IPS DF 6.9 (cell line): ENCODE data around the gene TBC1D19.
"Not testable (repeated sequence)": the region's sequence is repeated elsewhere in the genome, so short reads cannot be mapped to it uniquely, and the experiment has no call there.

Source experiments
- DNase-seq: peaks from one replicate; pipeline ENCODE4 v3.0.0-alpha.2; 2013; ENCODE audit warnings: low read depth, low spot score
- H3K27ac ChIP-seq: one replicate; pipeline ENCODE4 v1.5.1; 2013; ENCODE audit warnings: low read length, control low read depth
- H3K27me3 ChIP-seq: 2 replicates; pipeline ENCODE4 v1.6.1; 2013; ENCODE audit warnings: mild to moderate bottlenecking, low read length; ENCODE audit not compliant: control insufficient read depth, insufficient read depth
- H3K36me3 ChIP-seq: 2 replicates; pipeline ENCODE4 v1.6.1; 2013; ENCODE audit warnings: low read length; ENCODE audit not compliant: control insufficient read depth, insufficient read depth
- H3K4me1 ChIP-seq: 2 replicates; pipeline ENCODE4 v1.6.1; 2013; ENCODE audit warnings: low read length; ENCODE audit not compliant: control insufficient read depth, insufficient read depth
- H3K4me3 ChIP-seq: 2 replicates; pipeline ENCODE4 v1.5.1; 2013; ENCODE audit warnings: mild to moderate bottlenecking, low read length
- H3K9me3 ChIP-seq: 2 replicates; pipeline ENCODE4 v1.6.1; 2013; ENCODE audit warnings: low read length, inconsistent platforms; ENCODE audit not compliant: control insufficient read depth, insufficient read depth
- WGBS: extraction: QIAGEN DNeasy Blood & Tissue Kit; methylation state at CpG from one replicate; pipeline ENCODE4 v1.1.7; 2013; ENCODE audit warnings: mixed read lengths, missing lambda C conversion rate; ENCODE audit not compliant: insufficient read length, insufficient coverage; 5-methylcytosine and 5-hydroxymethylcytosine counted together

The TBC1D19 gene

DNA sequence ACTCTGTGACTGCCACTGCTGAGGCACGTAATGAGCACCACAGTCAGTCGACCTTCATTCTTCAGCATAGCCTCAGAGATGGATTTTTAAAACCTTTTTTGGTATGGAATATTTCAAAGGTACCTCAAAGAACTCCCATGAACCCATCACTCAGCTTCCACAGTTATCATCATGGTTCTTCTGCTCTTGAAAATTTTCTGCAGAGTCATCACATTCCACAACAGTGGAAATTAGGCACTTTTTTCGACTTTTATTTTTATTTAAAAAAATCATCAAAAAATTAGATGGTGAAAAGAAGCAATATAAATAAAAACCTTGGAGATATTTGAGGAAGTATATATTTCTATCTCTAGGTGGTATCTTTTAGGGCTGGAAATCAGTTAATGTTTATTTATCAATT lies 37.5 kb downstream of the TBC1D19 start:
- DNase-seq, result no peak
- Histone ChIP-seq H3K27ac (no peak overlapping the region), H3K4me3 (no peak overlapping the region), H3K36me3 (no peaks in the 10 kb centered on the region), H3K4me1 (no peaks in the 10 kb centered on the region), H3K9me3 (no peaks in the 10 kb centered on the region), H3K27me3 (no peaks in the 10 kb centered on the region)
- no CpG with 5 or more reads among the region's 3 CpGs for WGBS

DNA sequence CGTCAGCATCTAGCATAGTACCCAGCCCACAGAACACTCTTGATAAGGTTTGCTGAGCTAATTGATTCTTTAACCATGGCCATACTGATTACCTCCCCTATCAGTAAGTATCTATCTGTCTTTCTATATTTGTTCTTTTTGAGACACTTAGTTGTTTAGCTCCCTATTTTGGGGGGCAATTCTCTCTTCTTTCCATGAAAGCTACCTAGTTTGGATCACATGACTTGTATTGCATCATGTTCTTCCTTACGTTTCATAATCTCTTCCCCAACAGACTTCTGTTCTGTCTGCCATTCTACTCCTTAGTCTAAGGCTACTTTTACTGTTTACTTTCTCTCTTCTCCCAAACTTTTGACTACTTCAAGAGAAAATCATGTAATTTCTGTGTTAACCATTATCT lies 39.0 kb downstream of the TBC1D19 start:
- DNase-seq, result no peak
- H3K36me3 ChIP-seq, result no peaks in the 10 kb centered on the region
- H3K4me1 ChIP-seq, result no peaks in the 10 kb centered on the region
- WGBS, result no CpG with 5 or more reads among the region's 2 CpGs
- H3K27me3 ChIP-seq, result no peaks in the 10 kb centered on the region
- no peak overlapping the region for H3K4me3 ChIP-seq
- H3K9me3 ChIP-seq, result no peaks in the 10 kb centered on the region
- no peak overlapping the region for H3K27ac ChIP-seq

DNA sequence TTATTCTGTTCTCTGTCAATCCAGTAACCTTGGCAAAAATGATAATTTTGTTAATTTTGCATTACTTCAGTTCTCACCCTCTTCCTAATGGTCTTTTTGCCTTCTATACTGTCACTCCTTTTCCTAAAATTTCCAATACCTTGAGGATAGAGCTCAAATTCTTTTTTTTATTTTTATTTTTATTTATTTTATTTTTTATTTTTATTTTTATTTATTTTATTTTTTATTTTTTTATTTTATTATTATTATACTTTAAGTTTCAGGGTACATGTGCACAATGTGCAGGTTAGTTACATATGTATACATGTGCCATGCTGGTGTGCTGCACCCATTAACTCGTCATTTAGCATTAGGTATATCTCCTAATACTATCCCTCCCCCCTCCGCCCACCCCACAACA lies 42.8 kb downstream of the TBC1D19 start:
- DNase-seq, H3K27ac ChIP-seq, H3K27me3 ChIP-seq, H3K36me3 ChIP-seq, H3K4me1 ChIP-seq, H3K9me3 ChIP-seq, H3K4me3 ChIP-seq: not testable (repeated sequence)
- WGBS, result no CpG with 5 or more reads among the region's 2 CpGs

DNA sequence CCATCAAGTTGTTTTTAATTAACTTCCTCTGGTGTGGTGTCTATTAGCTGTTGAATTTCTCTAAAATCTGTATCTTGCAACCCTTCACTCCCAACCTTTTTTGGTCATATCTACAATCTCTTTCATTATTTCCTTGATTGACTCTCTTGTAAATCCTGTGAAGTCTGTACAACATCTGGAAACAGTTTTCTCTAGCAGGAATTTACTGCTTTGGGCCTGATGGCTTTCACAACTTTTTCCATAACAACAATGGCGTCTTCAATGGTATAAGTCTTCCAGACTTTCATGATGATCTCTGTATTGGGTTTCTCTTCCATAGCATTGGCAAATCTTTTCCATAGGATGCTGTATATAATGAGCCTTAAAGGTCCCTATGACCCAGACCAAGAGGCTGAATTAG lies 49.0 kb downstream of the TBC1D19 start:
- Histone ChIP-seq H3K4me1 (no peaks in the 10 kb centered on the region), H3K27me3 (no peaks in the 10 kb centered on the region), H3K27ac (no peak overlapping the region), H3K9me3 (no peaks in the 10 kb centered on the region), H3K36me3 (no peaks in the 10 kb centered on the region), H3K4me3 (no peak overlapping the region)
- no CpG with 5 or more reads among the region's 1 CpG for WGBS
- no peak for DNase-seq

DNA sequence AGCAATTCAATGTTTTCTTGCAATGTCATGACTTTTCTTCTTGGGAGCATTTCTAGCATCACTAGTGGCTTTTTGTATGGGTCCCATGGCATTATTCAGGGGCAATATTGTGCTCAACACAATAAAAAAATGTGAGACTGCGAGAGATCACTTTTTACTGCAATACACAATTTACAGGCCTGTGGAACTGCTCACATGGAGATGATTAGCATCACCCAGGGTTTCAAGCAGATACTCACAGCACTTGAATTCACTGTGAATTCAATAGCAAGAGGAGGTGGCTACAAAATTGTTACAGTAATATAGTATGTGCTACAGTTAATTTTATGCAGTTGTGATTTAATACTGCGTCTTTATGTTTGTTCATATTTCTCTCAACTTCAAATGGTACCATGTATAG lies 50.4 kb downstream of the TBC1D19 start:
- H3K9me3 ChIP-seq, result no peaks in the 10 kb centered on the region
- no peak for DNase-seq
- H3K27me3 ChIP-seq, result no peaks in the 10 kb centered on the region
- no CpG with 5 or more reads among the region's 2 CpGs for WGBS
- no peak overlapping the region for H3K27ac ChIP-seq
- no peak overlapping the region for H3K4me3 ChIP-seq
- H3K36me3 ChIP-seq, result no peaks in the 10 kb centered on the region
- H3K4me1 ChIP-seq, result no peaks in the 10 kb centered on the region

DNA sequence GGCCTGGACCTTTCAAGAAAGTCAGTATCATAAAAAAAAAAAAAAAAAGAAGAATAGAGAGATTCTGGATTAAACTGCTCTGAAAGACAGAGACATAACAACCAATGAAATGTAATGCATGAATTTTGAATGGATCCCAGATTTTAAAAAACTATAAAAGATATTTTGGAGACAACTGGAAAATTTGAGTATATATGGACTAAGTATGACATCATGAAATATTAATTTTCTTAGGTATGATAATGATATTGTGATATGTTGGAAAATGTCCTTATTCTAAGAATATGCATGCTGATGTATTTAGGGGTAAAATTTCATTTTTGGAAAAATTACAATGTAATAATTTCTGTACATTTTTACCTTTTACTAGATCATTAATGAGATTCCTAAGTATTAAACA lies 52.6 kb downstream of the TBC1D19 start:
- Histone ChIP-seq H3K27me3 (no peaks in the 10 kb centered on the region), H3K4me1 (no peaks in the 10 kb centered on the region), H3K9me3 (no peaks in the 10 kb centered on the region), H3K36me3 (no peaks in the 10 kb centered on the region), H3K4me3 (no peak overlapping the region), H3K27ac (no peak overlapping the region)
- DNase-seq, result no peak

DNA sequence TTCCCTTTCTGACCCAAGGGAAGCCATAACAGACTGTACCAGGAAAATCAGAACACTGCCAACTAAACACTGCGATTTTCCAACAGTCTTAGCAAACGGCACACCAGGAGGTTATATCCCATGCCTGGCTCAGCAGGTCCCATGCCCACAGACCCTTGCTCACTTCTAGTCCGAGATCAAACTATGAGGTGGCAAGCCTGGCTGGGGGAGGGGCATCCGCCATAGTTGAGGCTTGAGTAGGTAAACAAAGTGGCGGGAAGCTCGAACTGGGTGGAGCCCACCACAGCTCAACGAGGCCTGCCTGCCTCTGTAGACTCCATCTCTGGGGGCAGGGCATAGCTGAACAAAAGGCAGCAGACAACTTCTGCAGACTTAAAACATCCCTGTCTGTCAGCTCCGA lies 56.8 kb downstream of the TBC1D19 start:
- not testable (repeated sequence) for H3K4me3 ChIP-seq, DNase-seq, H3K27ac ChIP-seq, H3K4me1 ChIP-seq, H3K9me3 ChIP-seq, H3K27me3 ChIP-seq, H3K36me3 ChIP-seq
- no CpG with 5 or more reads among the region's 8 CpGs for WGBS

DNA sequence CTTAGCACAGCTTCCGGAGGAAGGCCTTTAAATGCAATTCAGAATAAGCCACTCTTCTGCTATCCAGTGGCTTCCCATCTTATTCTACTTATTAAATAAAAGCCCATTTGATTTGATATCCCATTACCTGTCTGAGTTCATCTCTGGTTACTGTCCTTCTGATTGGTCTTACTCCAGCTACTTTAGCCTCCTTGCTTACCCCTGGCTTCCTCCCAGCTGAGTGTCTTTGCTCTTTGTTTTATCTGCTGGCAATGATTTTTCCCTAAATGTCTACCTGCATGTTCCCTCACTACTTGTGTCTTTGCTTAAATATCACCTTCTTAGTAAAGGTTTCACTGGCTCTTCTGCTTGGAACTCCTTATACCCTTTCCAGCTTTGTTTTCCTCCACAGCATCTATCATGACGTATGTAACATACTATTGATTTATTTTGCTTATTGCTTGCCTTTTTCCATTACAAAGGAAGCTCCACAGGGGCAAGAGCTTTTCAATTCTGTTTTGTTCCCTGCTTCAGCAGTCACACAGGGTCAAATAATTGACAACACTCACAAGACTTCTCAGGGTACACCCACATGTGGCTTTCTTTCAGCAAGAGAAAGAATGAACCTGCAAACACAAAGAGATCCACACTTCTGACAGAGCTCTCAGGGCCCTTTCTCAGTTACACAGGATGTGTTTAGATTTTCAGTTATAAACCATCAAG lies 63.8 kb downstream of the TBC1D19 start:
- Histone ChIP-seq H3K27me3 (no peaks in the 10 kb centered on the region), H3K4me3 (no peak overlapping the region), H3K36me3 (no peaks in the 10 kb centered on the region), H3K4me1 (no peaks in the 10 kb centered on the region; the same call in 1 of the 2 replicates), H3K27ac (no peak overlapping the region), H3K9me3 (no peaks in the 10 kb centered on the region)
- DNase-seq, result no peak
- WGBS, result no CpG with 5 or more reads among the region's 2 CpGs

DNA sequence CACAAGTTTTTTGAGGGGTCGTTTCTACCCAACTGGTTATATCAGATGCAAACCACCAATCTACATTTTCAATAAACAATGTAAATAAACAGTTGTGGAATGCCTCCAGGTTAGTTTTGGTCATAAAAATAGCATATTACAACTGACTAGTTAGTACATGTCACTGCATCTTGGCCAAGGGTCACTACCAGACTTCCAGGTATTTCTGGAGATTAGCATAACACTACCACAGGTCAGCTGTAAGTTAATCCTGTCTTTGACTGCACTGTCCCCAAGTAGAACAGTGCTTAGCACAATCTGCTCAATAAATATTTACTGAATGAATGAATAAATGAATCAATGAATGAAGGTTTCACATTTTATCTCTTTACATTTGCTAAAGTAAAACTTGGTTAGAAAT lies 64.4 kb downstream of the TBC1D19 start:
- Histone ChIP-seq H3K4me3 (no peak overlapping the region), H3K4me1 (no peaks in the 10 kb centered on the region; the same call in 1 of the 2 replicates), H3K27ac (no peak overlapping the region), H3K36me3 (no peaks in the 10 kb centered on the region), H3K27me3 (no peaks in the 10 kb centered on the region), H3K9me3 (no peaks in the 10 kb centered on the region)
- no CpG with 5 or more reads among the region's 1 CpG for WGBS
- DNase-seq, result no peak

DNA sequence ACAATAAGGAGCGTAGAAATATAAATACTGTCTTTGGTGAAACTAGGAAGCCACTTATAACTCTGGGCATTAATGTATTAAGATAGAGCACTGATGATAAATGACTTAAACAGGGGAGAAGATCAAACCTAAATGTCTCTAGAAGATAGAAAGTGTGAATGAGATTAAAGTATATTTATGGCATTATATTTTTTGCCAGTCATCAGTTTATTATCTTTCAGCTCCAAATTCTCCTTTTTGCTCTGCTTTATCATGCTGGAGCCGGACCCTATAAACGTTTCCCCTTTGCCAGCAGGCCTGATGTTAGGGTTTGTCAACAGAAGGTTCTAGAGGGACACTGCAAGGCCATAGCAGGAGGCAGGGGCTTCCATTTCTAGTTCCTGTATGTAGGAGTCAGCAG lies 76.4 kb downstream of the TBC1D19 start:
- no peak for DNase-seq
- H3K27ac ChIP-seq, result no peak overlapping the region
- no peaks in the 10 kb centered on the region for H3K27me3 ChIP-seq
- H3K4me1 ChIP-seq, result no peaks in the 10 kb centered on the region
- no CpG with 5 or more reads among the region's 3 CpGs for WGBS
- no peaks in the 10 kb centered on the region for H3K36me3 ChIP-seq
- H3K4me3 ChIP-seq, result no peak overlapping the region
- H3K9me3 ChIP-seq, result no peaks in the 10 kb centered on the region

DNA sequence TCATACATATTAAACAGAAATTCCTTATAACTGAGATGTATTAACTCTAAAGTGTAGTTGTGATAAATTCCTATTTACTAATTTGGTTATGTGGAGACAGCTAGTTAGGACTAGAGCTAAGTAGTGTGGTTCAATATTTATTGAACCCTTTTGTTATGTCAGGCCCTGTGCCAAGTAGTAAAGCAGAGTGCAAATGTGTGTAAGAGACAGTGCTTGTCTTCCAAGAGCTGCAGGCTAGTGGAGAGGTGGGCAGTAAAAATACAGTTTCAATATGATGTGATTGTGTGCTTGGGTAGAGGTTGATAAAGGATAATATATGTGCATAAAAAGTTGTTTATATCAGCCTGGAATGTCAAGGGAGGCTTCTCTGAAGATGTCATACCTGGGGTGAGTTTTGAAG lies 80.0 kb downstream of the TBC1D19 start:
- Histone ChIP-seq H3K27me3 (no peaks in the 10 kb centered on the region), H3K27ac (no peak overlapping the region), H3K9me3 (no peaks in the 10 kb centered on the region), H3K4me1 (no peaks in the 10 kb centered on the region), H3K4me3 (no peak overlapping the region), H3K36me3 (no peaks in the 10 kb centered on the region)
- DNase-seq, result no peak
